Ovary (tissue), 9 donors: ENCODE results near the gene AIG1. TPM values are rescaled to one million over a fixed set of nuclear protein-coding genes. Genes with fewer than 3 reads are reported as not detected.

Experiments
- DNase-seq, 5 donors: peaks; one replicate each; pipeline ENCODE4 v3.0.0-alpha.2; 2019 to 2020
- H3K27ac ChIP-seq, 2 donors: fragments of 200-600 bp; one replicate each; pipeline versions ENCODE4 v1.5.1 to v1.8.0; 2019 to 2022
- H3K27me3 ChIP-seq: fragments of 200-600 bp; one replicate; pipeline ENCODE4 v1.8.0; 2022
- H3K36me3 ChIP-seq: fragments of 200-600 bp; sonication (generic); one replicate; pipeline ENCODE4 v1.5.1; 2019
- H3K4me1 ChIP-seq: one replicate; pipeline ENCODE4 v1.8.1; 2013; ENCODE audit warnings: mild to moderate bottlenecking, moderate library complexity; ENCODE audit not compliant: insufficient read depth
- H3K4me3 ChIP-seq: fragments of 200-600 bp; sonication (generic); one replicate; pipeline ENCODE4 v1.5.1; 2017
- H3K9me3 ChIP-seq, 2 donors: fragments of 200-600 bp in 1 of 2; sonication (generic) in 1 of 2; one replicate each; pipeline versions ENCODE4 v1.5.1 to v1.8.1; 2013 to 2019; ENCODE audit warnings: mild to moderate bottlenecking in 1 of 2, moderate library complexity in 1 of 2
- EP300 ChIP-seq: sonication (generic); formaldehyde crosslinking; IDR thresholded peaks from one replicate; pipeline ENCODE4 v1.6.1; 2017; ENCODE audit warnings: antibody characterized with exemption
- POLR2A ChIP-seq: fragments of 450-650 bp; IDR thresholded peaks from one replicate; pipeline ENCODE4 v1.6.1; 2017; ENCODE audit warnings: antibody characterized with exemption, mild to moderate bottlenecking, moderate library complexity
- WGBS, 3 donors: extraction: QIAGEN DNeasy Blood & Tissue Kit in 1 of 3; methylation state at CpG; one replicate each; pipeline versions ENCODE4 v1.1.5 to v1.1.7; 2013 to 2017; 5-methylcytosine and 5-hydroxymethylcytosine counted together
- intact Hi-C, 4 donors: fragments of 100-400 bp; cut with DNase I; formaldehyde crosslinking; loops; one replicate each; pipeline versions ENCODE4 v1.11.0 to v1.15.1; 2022 to 2023
- polyA plus RNA-seq, 2 donors: library from polyadenylated mRNA; stranded (reverse); fragments of 200-250 nt in 1 of 2; fragments of 350-450 nt in 1 of 2; fragmentation: Illumina TruSeq in 1 of 2; extraction: RNeasy Lipid Tissue Mini Kit (QIAGEN cat#74804) in 1 of 2; gene quantifications; one replicate each; pipeline ENCODE4 v1.2.3, GENCODE V29; 2013 to 2014
- total RNA-seq, 7 donors: library from RNA; depleted of rRNA in 2 of 7; stranded (reverse); fragments of >200 nt in 2 of 7; fragmentation: NEBNext Ultra II Directional in 3 of 7; extraction: Animal tissue kit (Norgen Biotek cat#: 25700) in 3 of 7; gene quantifications; one replicate each; pipeline versions ENCODE4 v1.1.0 to v1.2.4, GENCODE V29; 2016 to 2023
- TF ChIP-seq, protein P1 (sequence below), 3 donors: fragments of 450-650 bp in 2 of 3; fragments of 200-600 bp in 1 of 3; IDR thresholded peaks; one replicate each; pipeline versions ENCODE4 v1.5.1 to v1.8.0; 2016 to 2022; ENCODE audit warnings: antibody characterized with exemption in 3 of 3, mild to moderate bottlenecking in 1 of 3
- donor health status: DM: no; HTN: no; CAD: no; lungs with moderate emphysema.
- donor health status: DM: no; HTN: no; CAD: no.
- donor health status: Bipolar disorder and iron deficiency.
- donor health status: DM: yes; HTN: yes; CAD: no.
- donor health status: DM: no; HTN: no; CAD: no.
- donor health status: DM: yes; HTN: yes; CAD: no.

AIG1 gene
- total and polyA plus RNA-seq, 9 donors = 27.8 to 91.0 (median 37.3) TPM

DNA sequence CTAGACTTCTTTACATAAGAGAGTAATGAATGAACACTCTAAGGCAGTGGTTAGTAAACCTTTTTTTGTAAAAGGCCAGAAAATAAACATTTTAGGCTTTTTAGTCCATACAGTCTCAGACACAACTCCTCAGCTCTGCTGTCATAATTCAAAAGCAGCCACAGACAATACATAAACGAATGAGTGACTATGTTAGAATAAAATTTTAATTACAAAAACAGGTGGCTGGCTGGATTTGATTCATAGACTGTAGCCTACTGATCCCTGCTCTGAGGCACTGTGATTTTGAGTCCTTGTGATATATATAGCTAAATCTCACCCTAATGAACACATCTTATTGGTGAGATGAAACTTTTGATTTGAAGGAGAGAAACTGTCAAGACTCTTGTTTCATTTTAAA is 155.1 kb downstream of the AIG1 start:
- no peaks in the 10 kb centered on the region for H3K9me3 ChIP-seq
- H3K27ac ChIP-seq = no peak overlapping the region
- TF ChIP-seq, protein P1, sequence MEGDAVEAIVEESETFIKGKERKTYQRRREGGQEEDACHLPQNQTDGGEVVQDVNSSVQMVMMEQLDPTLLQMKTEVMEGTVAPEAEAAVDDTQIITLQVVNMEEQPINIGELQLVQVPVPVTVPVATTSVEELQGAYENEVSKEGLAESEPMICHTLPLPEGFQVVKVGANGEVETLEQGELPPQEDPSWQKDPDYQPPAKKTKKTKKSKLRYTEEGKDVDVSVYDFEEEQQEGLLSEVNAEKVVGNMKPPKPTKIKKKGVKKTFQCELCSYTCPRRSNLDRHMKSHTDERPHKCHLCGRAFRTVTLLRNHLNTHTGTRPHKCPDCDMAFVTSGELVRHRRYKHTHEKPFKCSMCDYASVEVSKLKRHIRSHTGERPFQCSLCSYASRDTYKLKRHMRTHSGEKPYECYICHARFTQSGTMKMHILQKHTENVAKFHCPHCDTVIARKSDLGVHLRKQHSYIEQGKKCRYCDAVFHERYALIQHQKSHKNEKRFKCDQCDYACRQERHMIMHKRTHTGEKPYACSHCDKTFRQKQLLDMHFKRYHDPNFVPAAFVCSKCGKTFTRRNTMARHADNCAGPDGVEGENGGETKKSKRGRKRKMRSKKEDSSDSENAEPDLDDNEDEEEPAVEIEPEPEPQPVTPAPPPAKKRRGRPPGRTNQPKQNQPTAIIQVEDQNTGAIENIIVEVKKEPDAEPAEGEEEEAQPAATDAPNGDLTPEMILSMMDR (IDR thresholded peaks at IDR 0.05) = no peak
- TF ChIP-seq EP300 (no peak), POLR2A (no peak)
- peaks cover 2% of the 10 kb centered on the region for H3K4me1 ChIP-seq
- WGBS, 3 donors = 7 to 23% (median 21%) methylated on average over 1 of the region's 1 CpG
- intact Hi-C loops = no loop called here
- no peak overlapping the region for H3K4me3 ChIP-seq
- no peaks in the 10 kb centered on the region for H3K36me3 ChIP-seq
- no peak for DNase-seq
- no peaks in the 10 kb centered on the region for H3K27me3 ChIP-seq

DNA sequence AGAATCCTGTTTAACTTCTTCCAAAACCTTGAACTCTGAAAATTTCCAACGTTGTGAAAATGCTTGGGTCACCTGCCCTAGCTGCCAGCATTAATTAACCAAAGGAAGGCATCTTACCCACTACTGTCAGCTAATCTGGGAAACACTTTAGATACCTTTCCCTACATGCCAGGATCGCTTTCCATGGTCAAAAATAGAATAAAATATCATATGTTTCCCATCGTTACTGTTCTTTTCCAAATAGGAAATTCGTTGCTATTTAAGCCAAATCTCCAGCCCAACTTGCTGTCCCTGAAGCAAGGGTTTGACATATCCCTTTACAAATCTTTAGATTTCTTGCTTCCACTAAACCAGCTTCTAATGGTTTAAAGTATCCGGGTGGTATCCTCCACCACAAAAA is 157.5 kb downstream of the AIG1 start:
- H3K27ac ChIP-seq = no peak overlapping the region
- H3K9me3 ChIP-seq = no peaks in the 10 kb centered on the region
- DNase-seq = no peak
- no peaks in the 10 kb centered on the region for H3K27me3 ChIP-seq
- intact Hi-C loops = no loop called here
- no peaks in the 10 kb centered on the region for H3K36me3 ChIP-seq
- WGBS, 3 donors = 79 to 90% (median 79%) methylated on average over 5 of the region's 5 CpGs
- no peak for TF ChIP-seq POLR2A
- TF ChIP-seq EP300 = no peak
- TF ChIP-seq, protein P1 (IDR thresholded peaks at IDR 0.05) = no peak
- H3K4me1 ChIP-seq = peaks cover 5% of the 10 kb centered on the region
- H3K4me3 ChIP-seq = no peak overlapping the region

DNA sequence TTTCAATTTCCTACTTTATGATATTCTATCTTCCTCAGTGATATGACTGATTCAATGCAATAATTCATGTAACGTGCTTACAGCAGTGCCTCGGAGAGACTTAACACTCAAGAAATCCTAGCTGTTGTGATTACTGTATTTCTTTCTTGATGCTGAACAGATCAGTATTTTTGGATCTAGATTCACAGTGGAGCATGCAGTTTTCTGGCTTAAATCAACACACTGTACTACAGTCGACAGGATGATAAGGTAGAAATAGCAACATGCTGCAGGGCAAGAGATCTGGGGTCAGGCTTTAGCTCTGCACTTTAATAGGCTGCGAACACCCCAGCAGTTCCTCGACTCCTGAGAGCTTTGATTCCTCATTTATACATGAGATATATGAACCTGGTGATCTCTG is 161.0 kb downstream of the AIG1 start:
- TF ChIP-seq EP300 = no peak
- TF ChIP-seq, protein P1 (IDR thresholded peaks at IDR 0.05) = no peak
- no peak for TF ChIP-seq POLR2A
- intact Hi-C loops = no loop called here
- WGBS, 3 donors = 18 to 36% (median 31%) methylated on average over 5 of the region's 5 CpGs
- DNase-seq = no peak
- no peak overlapping the region for H3K4me3 ChIP-seq
- peaks cover 8% of the 10 kb centered on the region for H3K4me1 ChIP-seq
- H3K27ac ChIP-seq = peak overlapping the region in 1 of 2 donors; percentile 54
- H3K36me3 ChIP-seq = no peaks in the 10 kb centered on the region
- no peaks in the 10 kb centered on the region for H3K27me3 ChIP-seq
- no peaks in the 10 kb centered on the region for H3K9me3 ChIP-seq

DNA sequence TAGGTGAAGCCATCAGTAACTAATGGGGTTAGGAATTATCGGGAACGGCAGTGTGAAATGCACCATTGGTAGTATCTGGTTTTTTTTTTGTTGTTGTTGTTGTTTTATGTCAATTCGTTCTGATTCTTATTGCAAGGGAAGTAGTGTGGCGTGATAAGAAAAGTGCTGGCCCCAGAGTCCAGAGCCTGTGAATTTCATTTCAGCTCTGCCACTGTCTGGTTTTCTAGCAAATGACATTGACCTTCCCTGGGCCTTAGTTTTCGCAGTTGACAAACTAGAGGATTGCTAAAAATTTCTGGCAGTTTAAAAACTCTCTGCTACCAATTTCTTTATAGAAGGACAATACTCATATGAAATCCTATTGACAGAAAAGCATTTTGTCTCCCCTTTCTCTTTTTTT is 161.6 kb downstream of the AIG1 start:
- Histone ChIP-seq H3K4me1 (peaks cover 8% of the 10 kb centered on the region), H3K27ac (peak overlapping the region in 1 of 2 donors; percentile 54), H3K4me3 (no peak overlapping the region), H3K36me3 (no peaks in the 10 kb centered on the region), H3K27me3 (no peaks in the 10 kb centered on the region), H3K9me3 (no peaks in the 10 kb centered on the region)
- intact Hi-C loops = no loop called here
- no peak for DNase-seq
- no peak for TF ChIP-seq EP300
- TF ChIP-seq POLR2A = no peak
- TF ChIP-seq, protein P1 (IDR thresholded peaks at IDR 0.05) = no peak
- WGBS, 3 donors = 41 to 52% (median 47%) methylated on average over 5 of the region's 5 CpGs
